ENCODE measurements around the gene SLC22A3.

The SLC22A3 gene

DNA sequence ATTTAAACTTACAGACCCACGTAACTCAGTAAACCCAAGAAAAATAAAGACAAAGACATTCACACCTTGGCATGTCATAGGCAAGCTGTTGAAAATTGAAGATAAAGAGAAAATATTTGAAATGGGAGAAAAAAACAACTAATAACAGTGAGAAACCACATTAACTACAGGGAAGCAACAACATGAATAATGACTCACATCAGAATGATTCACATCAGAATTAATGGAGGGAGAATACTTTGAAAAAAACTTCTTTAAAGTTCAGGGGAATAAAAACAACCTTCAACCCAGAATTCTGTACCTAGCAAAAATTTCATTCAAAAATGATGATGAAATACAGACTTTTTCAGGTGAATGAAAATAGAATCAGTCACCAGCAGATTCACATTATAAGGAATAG, 32.9 kb upstream of the SLC22A3 start:
- Histone ChIP-seq H3K36me3 (ENCODE audit: control insufficient read depth in 2 of 2, insufficient read depth in 2 of 2, low read length in 2 of 2) (no peaks in the 10 kb centered on the region), H3K4me3 (ENCODE audit: low read length in 2 of 2) (no peak overlapping the region), H3K9me3 (ENCODE audit: control insufficient read depth in 2 of 2, low read length in 2 of 2) (peaks cover 2% of the 10 kb centered on the region in 2 donors), H3K4me1 (ENCODE audit: control insufficient read depth in 2 of 2, insufficient read depth in 2 of 2, low read length in 2 of 2) (no peaks in the 10 kb centered on the region), H3K27me3 (ENCODE audit: control insufficient read depth in 2 of 2, insufficient read depth in 2 of 2, low read length in 2 of 2) (no peaks in the 10 kb centered on the region), H3K9ac (ENCODE audit: low read depth in 1 of 2, low read length in 2 of 2) (no peak overlapping the region), H3K27ac (ENCODE audit: low read depth in 2 of 2, low read length in 2 of 2) (no peak overlapping the region)

DNA sequence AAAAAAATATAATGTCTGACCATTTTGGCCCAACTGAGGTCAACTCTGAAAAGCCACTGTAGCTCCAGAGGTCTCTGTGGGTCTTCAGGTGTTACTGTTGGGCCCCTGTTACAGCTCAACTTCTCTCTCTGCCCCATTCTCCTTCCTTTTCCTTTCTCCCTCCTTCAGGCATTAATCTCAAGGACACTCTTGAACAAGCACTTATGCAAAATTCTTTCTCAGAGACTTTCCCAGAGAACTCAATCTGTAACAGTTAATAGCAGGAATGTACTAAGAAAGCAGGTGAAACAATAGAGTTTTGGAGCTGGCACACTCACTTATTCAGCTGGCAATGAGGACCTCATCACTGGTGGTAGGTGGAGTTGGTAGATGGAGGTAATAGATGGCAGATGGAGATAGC, 31.9 kb upstream of the SLC22A3 start:
- H3K4me1 ChIP-seq (ENCODE audit: control insufficient read depth in 2 of 2, insufficient read depth in 2 of 2, low read length in 2 of 2) = no peaks in the 10 kb centered on the region
- H3K27me3 ChIP-seq (ENCODE audit: control insufficient read depth in 2 of 2, insufficient read depth in 2 of 2, low read length in 2 of 2) = no peaks in the 10 kb centered on the region
- no peaks in the 10 kb centered on the region for H3K36me3 ChIP-seq (ENCODE audit: control insufficient read depth in 2 of 2, insufficient read depth in 2 of 2, low read length in 2 of 2)
- H3K27ac ChIP-seq (ENCODE audit: low read depth in 2 of 2, low read length in 2 of 2) = no peak overlapping the region
- H3K4me3 ChIP-seq (ENCODE audit: low read length in 2 of 2) = no peak overlapping the region
- no peak overlapping the region for H3K9ac ChIP-seq (ENCODE audit: low read depth in 1 of 2, low read length in 2 of 2)
- H3K9me3 ChIP-seq (ENCODE audit: control insufficient read depth in 2 of 2, low read length in 2 of 2) = peaks cover 2% of the 10 kb centered on the region in 2 donors

GRCh38 chr6:160319246-160319645, 28.9 kb upstream of the SLC22A3 start:
- no peaks in the 10 kb centered on the region for H3K36me3 ChIP-seq (ENCODE audit: control insufficient read depth in 2 of 2, insufficient read depth in 2 of 2, low read length in 2 of 2)
- H3K27ac ChIP-seq (ENCODE audit: low read depth in 2 of 2, low read length in 2 of 2) = no peak overlapping the region
- H3K27me3 ChIP-seq (ENCODE audit: control insufficient read depth in 2 of 2, insufficient read depth in 2 of 2, low read length in 2 of 2) = no peaks in the 10 kb centered on the region
- no peak overlapping the region for H3K9ac ChIP-seq (ENCODE audit: low read depth in 1 of 2, low read length in 2 of 2)
- H3K9me3 ChIP-seq (ENCODE audit: control insufficient read depth in 2 of 2, low read length in 2 of 2) = peaks cover 1 to 6% of the 10 kb centered on the region in 2 donors
- no peak overlapping the region for H3K4me3 ChIP-seq (ENCODE audit: low read length in 2 of 2)
- no peaks in the 10 kb centered on the region for H3K4me1 ChIP-seq (ENCODE audit: control insufficient read depth in 2 of 2, insufficient read depth in 2 of 2, low read length in 2 of 2)

GRCh38 chr6:160321729-160322505, 26.3 kb upstream of the SLC22A3 start:
- Histone ChIP-seq H3K27me3 (ENCODE audit: control insufficient read depth in 2 of 2, insufficient read depth in 2 of 2, low read length in 2 of 2) (no peaks in the 10 kb centered on the region), H3K4me3 (ENCODE audit: low read length in 2 of 2) (no peak overlapping the region), H3K9me3 (ENCODE audit: control insufficient read depth in 2 of 2, low read length in 2 of 2) (peaks cover 0 to 6% of the 10 kb centered on the region in 2 donors), H3K9ac (ENCODE audit: low read depth in 1 of 2, low read length in 2 of 2) (no peak overlapping the region), H3K27ac (ENCODE audit: low read depth in 2 of 2, low read length in 2 of 2) (no peak overlapping the region), H3K4me1 (ENCODE audit: control insufficient read depth in 2 of 2, insufficient read depth in 2 of 2, low read length in 2 of 2) (no peaks in the 10 kb centered on the region), H3K36me3 (ENCODE audit: control insufficient read depth in 2 of 2, insufficient read depth in 2 of 2, low read length in 2 of 2) (no peaks in the 10 kb centered on the region)

DNA sequence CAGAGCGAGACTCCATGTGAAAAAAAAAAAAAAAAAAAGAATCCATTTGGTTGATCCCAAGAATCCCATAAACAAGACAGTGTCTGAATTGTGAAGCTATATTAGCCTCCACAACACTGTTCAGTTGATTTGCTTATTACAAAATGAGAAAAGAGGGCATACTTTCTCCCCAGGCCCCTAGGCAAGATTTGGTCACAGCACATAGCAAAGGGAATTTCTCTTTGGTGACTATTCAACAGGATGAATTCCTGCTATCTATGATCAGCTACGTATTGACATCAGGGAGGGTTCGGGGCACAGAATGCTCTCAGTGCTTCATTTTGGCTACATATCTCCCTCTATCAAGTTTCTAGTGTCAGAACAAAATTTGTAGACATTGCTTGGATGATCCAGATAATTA, 20.2 kb upstream of the SLC22A3 start:
- Histone ChIP-seq H3K4me1 (ENCODE audit: control insufficient read depth in 2 of 2, insufficient read depth in 2 of 2, low read length in 2 of 2) (no peaks in the 10 kb centered on the region), H3K4me3 (ENCODE audit: low read length in 2 of 2) (no peak overlapping the region), H3K27ac (ENCODE audit: low read depth in 2 of 2, low read length in 2 of 2) (no peak overlapping the region), H3K9ac (ENCODE audit: low read depth in 1 of 2, low read length in 2 of 2) (no peak overlapping the region), H3K36me3 (ENCODE audit: control insufficient read depth in 2 of 2, insufficient read depth in 2 of 2, low read length in 2 of 2) (no peaks in the 10 kb centered on the region), H3K9me3 (ENCODE audit: control insufficient read depth in 2 of 2, low read length in 2 of 2) (no peaks in the 10 kb centered on the region), H3K27me3 (ENCODE audit: control insufficient read depth in 2 of 2, insufficient read depth in 2 of 2, low read length in 2 of 2) (no peaks in the 10 kb centered on the region)

DNA sequence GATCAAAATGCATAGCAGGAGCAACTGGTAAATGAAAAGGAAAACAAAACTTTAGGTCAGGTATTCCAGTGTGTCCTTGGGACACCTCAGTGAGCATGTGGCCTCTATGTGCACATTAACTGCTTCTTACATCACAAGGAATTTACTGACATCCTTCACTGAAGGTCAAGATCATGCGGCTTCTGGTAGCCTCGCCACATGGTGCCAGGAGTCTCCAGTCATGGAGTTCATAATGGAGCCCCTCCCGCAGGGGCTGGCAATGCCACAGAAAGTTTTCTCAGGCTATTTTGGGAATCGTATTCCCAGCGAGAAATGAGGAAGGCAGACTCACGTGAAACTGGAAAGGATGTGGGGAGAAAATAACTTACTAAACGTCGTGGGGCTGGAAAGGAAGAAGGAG, 19.7 kb upstream of the SLC22A3 start:
- Histone ChIP-seq H3K4me1 (ENCODE audit: control insufficient read depth in 2 of 2, insufficient read depth in 2 of 2, low read length in 2 of 2) (no peaks in the 10 kb centered on the region), H3K36me3 (ENCODE audit: control insufficient read depth in 2 of 2, insufficient read depth in 2 of 2, low read length in 2 of 2) (no peaks in the 10 kb centered on the region), H3K4me3 (ENCODE audit: low read length in 2 of 2) (no peak overlapping the region), H3K9me3 (ENCODE audit: control insufficient read depth in 2 of 2, low read length in 2 of 2) (no peaks in the 10 kb centered on the region), H3K27ac (ENCODE audit: low read depth in 2 of 2, low read length in 2 of 2) (no peak overlapping the region), H3K9ac (ENCODE audit: low read depth in 1 of 2, low read length in 2 of 2) (no peak overlapping the region), H3K27me3 (ENCODE audit: control insufficient read depth in 2 of 2, insufficient read depth in 2 of 2, low read length in 2 of 2) (no peaks in the 10 kb centered on the region)

DNA sequence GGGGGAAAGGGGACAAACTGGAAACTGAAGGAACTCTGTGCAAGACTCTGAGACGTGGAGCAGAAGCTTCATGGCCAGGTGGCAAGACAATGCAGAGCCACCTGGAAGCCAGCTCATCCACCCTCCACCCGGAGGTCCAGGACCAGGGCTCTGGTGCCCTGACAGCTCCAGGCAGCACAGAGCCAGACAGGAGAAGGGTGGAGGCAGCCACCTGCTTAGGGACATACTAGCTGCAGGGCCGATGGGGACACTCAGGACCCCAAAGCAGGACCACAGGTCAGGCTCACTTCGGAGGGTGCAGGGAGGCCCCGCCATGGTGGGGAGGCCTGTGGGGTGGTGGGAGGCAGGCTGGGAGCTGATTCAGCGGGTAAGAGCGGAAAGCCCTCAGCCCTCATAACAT, 19.0 kb upstream of the SLC22A3 start:
- Histone ChIP-seq H3K9ac (ENCODE audit: low read depth in 1 of 2, low read length in 2 of 2) (no peak overlapping the region), H3K4me1 (ENCODE audit: control insufficient read depth in 2 of 2, insufficient read depth in 2 of 2, low read length in 2 of 2) (no peaks in the 10 kb centered on the region), H3K36me3 (ENCODE audit: control insufficient read depth in 2 of 2, insufficient read depth in 2 of 2, low read length in 2 of 2) (no peaks in the 10 kb centered on the region), H3K27me3 (ENCODE audit: control insufficient read depth in 2 of 2, insufficient read depth in 2 of 2, low read length in 2 of 2) (no peaks in the 10 kb centered on the region), H3K4me3 (ENCODE audit: low read length in 2 of 2) (no peak overlapping the region), H3K9me3 (ENCODE audit: control insufficient read depth in 2 of 2, low read length in 2 of 2) (no peaks in the 10 kb centered on the region), H3K27ac (ENCODE audit: low read depth in 2 of 2, low read length in 2 of 2) (no peak overlapping the region)

GRCh38 chr6:160330619-160331018, 17.6 kb upstream of the SLC22A3 start:
- Histone ChIP-seq H3K27me3 (ENCODE audit: control insufficient read depth in 2 of 2, insufficient read depth in 2 of 2, low read length in 2 of 2) (no peaks in the 10 kb centered on the region), H3K9me3 (ENCODE audit: control insufficient read depth in 2 of 2, low read length in 2 of 2) (no peaks in the 10 kb centered on the region), H3K27ac (ENCODE audit: low read depth in 2 of 2, low read length in 2 of 2) (no peak overlapping the region), H3K36me3 (ENCODE audit: control insufficient read depth in 2 of 2, insufficient read depth in 2 of 2, low read length in 2 of 2) (no peaks in the 10 kb centered on the region), H3K4me3 (ENCODE audit: low read length in 2 of 2) (no peak overlapping the region), H3K4me1 (ENCODE audit: control insufficient read depth in 2 of 2, insufficient read depth in 2 of 2, low read length in 2 of 2) (no peaks in the 10 kb centered on the region), H3K9ac (ENCODE audit: low read depth in 1 of 2, low read length in 2 of 2) (no peak overlapping the region)

GRCh38 chr6:160331204-160331603, 17.0 kb upstream of the SLC22A3 start:
- Histone ChIP-seq H3K27me3 (ENCODE audit: control insufficient read depth in 2 of 2, insufficient read depth in 2 of 2, low read length in 2 of 2) (no peaks in the 10 kb centered on the region), H3K4me1 (ENCODE audit: control insufficient read depth in 2 of 2, insufficient read depth in 2 of 2, low read length in 2 of 2) (no peaks in the 10 kb centered on the region), H3K4me3 (ENCODE audit: low read length in 2 of 2) (no peak overlapping the region), H3K9ac (ENCODE audit: low read depth in 1 of 2, low read length in 2 of 2) (no peak overlapping the region), H3K36me3 (ENCODE audit: control insufficient read depth in 2 of 2, insufficient read depth in 2 of 2, low read length in 2 of 2) (no peaks in the 10 kb centered on the region), H3K9me3 (ENCODE audit: control insufficient read depth in 2 of 2, low read length in 2 of 2) (no peaks in the 10 kb centered on the region), H3K27ac (ENCODE audit: low read depth in 2 of 2, low read length in 2 of 2) (no peak overlapping the region)

DNA sequence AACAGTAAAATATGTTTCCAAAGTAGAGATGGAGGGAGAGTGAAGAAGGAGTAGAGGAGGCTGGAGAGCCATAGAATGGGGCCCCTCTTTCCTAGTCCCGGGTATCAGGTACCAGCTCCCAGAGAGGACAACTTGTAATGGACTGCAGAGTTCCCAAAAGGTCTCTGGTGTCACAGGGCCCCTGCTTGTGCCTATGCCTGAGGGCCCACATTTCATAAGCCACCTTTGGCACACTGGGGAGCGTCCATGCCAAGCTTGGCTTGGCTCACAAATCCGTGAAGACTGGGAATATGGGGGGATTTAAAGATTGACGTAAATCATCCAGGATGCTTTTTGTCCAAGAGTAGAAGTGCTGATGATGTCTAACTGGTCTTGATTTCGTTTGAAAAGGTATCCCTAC, 16.4 kb upstream of the SLC22A3 start:
- Histone ChIP-seq H3K27ac (ENCODE audit: low read depth in 2 of 2, low read length in 2 of 2) (no peak overlapping the region), H3K36me3 (ENCODE audit: control insufficient read depth in 2 of 2, insufficient read depth in 2 of 2, low read length in 2 of 2) (no peaks in the 10 kb centered on the region), H3K9ac (ENCODE audit: low read depth in 1 of 2, low read length in 2 of 2) (no peak overlapping the region), H3K27me3 (ENCODE audit: control insufficient read depth in 2 of 2, insufficient read depth in 2 of 2, low read length in 2 of 2) (no peaks in the 10 kb centered on the region), H3K9me3 (ENCODE audit: control insufficient read depth in 2 of 2, low read length in 2 of 2) (no peaks in the 10 kb centered on the region), H3K4me3 (ENCODE audit: low read length in 2 of 2) (no peak overlapping the region), H3K4me1 (ENCODE audit: control insufficient read depth in 2 of 2, insufficient read depth in 2 of 2, low read length in 2 of 2) (no peaks in the 10 kb centered on the region)
